ENCODE data around the gene BMPER. TPM values are rescaled to one million over a fixed set of nuclear protein-coding genes. Genes with fewer than 3 reads are reported as not detected.

Gene BMPER
- polyA plus RNA-seq, 12 donors = 4.8 to 11.0 (median 7.3) TPM; not detected in 2

GRCh38 chr7:33965183-33965744, 59.9 kb downstream of the BMPER start:
- DNase-seq = no peak

- DNase-seq = no peak
Measured at GRCh38 chr7:33968591-33968990, 63.3 kb downstream of the BMPER start.

DNA sequence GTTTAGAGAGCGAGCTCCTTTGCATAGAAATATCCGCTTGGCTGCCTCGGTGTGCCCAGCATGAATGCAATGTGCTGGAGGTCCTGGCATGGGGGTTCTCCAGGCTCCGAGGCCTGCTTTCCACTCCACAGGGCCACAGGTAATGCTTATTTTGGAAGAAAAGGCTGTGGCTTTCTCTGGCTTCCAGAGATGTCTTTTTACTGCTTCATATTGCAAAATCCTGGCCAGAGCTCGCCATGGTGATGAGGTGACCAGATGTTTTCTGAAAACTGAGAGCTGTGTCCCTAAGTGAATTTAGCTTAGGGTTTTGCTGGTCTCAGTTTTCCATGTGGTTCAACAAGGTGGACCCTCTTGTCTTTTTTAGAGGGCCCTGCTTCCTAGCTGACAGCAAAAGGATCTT, 65.2 kb downstream of the BMPER start:
- peak; percentile 60 for DNase-seq

DNA sequence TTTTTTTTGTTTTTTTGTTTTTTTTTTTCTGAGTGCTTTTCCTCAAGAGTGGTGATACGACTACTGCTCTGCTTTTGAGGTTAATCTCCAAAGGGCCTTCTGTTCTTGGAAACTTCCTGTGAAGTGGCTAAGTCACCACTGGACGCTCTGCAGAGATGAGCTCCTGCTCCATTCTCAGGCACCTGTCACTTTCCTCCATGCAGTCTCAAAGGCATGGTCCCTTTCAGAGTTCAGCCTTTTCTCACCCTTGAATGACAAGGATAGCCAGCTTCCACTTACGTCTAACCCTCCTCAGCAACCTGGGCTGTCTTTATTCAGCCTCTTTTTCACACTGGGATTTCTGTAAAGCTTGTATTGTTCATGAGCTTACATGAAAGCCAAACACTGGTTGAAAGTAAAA, 65.8 kb downstream of the BMPER start:
- no peak for DNase-seq

DNA sequence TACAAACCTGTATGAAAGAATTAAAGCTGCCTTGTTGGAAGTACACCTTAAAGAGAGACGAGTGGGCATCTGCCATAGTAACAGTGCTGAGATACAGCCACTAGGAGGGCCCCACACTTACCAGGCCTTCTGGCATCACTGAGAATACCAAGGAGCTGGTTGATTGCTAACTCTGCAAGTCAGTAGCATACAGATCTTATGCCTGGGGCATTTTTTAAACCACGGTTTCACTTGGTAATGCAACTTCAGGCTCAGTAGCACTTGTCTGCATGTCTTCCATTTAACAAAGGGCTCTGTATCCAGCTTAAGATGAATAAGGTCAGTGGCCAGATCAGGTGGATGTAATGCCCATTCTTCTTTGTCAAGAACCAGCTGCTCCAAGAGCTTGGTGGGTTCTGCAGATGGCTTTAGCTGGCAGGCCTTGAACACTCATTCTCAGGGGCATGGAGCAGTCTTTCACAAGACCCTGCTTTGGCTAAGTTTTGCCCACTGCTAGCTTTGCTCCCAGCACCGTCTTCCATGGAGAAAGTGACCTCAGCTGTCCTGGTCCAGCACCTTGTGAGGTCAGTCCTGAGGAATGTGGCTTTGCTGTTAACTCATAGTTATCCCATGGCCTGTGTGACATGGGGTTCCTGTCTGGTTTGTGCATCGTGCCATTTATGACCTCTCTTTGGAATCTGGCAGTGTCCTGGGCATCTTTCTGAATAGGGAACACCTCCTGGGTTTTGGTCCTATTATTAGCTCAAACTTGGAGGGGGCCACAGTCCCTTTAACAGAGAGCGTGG, 68.1 kb downstream of the BMPER start:
- no peak for DNase-seq

DNA sequence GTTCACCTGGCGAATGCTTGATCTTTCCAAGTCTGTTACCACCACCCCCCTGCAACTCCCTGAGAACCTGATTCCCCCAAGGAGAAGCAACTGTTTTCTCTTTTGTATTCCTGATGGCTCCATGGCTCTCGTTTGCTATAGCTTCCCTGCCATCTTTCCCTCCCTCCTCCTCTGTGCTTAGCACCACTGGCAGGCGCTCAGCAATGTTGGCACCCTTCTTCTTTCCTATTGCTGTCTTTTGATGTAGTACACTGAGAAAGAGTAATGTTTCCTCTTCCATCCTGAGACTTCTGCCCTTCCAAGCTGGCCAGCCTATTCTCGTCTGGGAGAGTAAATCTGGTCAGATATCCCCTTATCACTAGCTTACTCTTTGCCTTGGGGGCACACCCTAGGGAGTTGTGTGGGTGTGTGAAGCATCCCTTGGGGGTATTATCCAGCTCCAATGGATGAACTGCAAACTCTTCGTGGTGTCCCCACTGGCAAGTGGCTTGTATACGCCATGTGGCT, 74.0 kb downstream of the BMPER start:
- no peak for DNase-seq

- no peak for DNase-seq
Measured at GRCh38 chr7:33979807-33980355, 74.5 kb downstream of the BMPER start.

- DNase-seq = no peak
Measured at GRCh38 chr7:33981226-33981625, 75.9 kb downstream of the BMPER start.

GRCh38 chr7:33981671-33982424, 76.5 kb downstream of the BMPER start:
- no peak for DNase-seq

GRCh38 chr7:33982425-33982786, 77.1 kb downstream of the BMPER start:
- DNase-seq = no peak

GRCh38 chr7:33986451-33986850, 81.1 kb downstream of the BMPER start:
- no peak for DNase-seq

DNA sequence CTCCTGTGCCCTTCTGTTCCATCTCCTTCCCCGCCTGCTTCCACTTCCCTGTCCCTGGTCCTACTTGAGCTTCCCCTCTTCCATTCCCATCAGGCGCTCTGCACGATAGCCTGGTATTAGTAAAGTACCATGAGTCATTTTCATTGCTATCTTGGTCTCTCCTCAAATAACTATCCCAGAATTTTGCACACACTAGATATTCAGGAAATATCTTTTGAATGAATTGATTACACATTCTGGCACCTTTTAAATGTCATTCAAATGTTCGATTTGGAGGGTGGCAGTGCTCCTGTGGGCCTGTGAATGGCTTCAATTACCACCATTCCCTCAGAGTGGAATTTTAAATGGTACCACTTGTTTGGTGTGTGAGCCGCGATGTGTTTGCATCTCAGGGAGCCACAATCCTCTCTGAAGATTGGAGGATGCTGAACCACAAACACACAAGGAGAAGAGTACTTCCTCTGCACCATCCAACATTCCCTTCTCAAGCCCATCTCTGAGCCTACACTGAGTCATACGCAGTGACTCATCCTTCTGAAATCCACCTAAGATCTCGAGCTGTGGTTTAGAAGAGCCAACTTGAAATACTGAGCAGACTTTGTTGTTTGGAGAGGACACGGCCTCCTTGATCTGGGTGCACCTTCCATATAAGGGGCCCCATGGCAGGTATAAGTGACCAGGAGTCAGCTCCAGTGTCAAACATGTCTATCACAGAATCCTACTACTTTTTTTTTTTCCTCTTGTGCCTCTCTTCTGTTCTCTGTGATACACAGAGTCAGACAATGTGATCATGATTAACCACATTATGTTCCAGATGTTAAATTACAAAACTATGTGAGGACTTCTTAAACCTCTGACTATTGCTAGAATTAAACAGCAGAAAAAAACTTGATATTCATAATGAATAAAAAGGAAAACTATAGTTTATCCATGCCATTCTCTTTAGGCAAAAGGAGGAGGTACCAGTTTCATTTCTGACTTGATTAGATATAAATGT, 81.9 kb downstream of the BMPER start:
- no peak for DNase-seq

DNA sequence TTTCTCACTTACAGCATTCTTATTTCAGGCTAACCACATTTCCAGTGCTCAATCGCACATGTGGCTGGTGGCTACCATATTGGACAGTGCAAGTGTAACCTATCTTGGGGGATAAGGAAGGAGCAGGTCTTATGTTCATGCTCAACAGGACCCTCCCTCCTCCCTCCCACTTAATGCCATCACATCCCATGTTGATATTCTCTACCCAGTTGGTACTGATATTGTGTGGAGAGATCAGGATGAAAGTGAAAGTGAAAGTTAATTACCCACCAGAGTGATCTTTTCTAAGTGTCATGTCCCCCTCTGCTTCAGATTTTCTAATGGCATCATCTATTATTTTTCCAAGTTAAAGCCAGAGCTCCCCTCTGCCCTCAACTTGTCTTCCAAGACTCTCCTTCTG, 91.6 kb downstream of the BMPER start:
- DNase-seq = no peak

GRCh38 chr7:33998476-33998875, 93.1 kb downstream of the BMPER start:
- DNase-seq = no peak

DNA sequence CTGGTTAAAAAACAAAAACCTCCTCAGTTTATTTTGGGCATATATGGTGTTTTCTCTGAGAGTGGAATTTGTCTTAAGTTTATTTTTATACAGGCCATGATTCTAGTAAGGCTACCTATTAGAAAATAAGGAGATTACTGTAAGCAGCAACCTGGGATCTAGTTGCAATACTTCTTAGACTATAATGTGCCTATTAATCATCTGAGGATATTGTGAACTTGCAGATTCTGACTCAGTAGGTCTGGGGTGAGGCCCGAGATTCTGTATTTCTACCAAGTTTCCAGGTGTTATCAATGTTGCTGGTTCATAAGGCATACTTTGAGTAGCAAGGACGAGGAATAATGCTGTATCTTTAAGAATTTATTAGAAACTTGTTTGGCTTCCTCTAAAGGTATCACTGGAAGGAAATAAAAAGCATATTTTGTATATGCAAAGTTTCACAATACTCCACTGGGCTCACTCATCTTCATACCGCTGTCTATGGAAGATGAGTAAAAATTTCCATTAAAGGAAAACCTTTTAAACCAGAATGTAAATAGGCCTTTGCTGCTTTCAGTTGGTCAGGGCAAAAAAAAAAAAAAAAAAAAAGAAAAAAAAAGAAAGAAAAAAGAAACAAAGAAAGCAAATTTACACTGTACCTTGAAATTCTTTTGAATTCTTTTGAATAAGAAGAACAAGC, 105.8 kb downstream of the BMPER start:
- DNase-seq = peak; percentile 34

DNA sequence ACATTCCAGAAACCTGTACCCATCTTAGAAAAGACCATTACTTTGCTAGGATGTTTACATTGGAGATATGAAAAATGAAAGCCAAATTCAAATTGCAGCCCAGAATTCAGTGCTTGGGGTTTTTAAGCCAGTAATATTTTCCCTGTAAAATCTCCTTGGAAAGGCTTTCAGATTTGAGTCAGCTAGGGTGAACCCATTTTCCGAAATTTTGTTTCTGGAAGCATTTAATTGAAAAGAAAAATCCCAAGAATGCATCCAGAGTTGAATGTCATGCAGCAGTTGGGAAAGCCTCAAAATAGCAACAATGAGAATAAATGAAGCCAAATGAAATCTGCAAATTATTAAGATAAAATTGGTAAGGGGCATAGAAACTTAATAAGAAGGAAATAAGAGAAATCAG, 106.4 kb downstream of the BMPER start:
- peak; percentile 54 for DNase-seq

DNA sequence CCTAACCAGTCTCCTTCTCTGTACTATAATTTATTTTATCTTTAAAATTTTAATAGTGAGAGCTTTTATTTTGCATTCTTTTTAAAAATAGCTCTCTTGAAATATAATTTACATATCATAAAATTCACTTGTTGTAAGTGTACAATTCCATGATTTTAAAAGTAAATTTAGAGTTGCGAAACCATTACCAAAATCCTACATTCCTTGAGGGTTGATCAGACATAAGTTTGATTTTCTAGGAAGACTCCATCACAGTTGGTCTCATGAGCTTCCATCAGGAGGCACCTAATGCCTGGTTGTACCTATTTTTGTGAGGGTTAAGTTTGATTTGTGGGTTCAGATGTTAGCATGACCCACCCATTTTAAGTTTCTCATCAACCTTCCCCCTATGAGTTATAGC, 108.1 kb downstream of the BMPER start:
- DNase-seq = no peak

DNA sequence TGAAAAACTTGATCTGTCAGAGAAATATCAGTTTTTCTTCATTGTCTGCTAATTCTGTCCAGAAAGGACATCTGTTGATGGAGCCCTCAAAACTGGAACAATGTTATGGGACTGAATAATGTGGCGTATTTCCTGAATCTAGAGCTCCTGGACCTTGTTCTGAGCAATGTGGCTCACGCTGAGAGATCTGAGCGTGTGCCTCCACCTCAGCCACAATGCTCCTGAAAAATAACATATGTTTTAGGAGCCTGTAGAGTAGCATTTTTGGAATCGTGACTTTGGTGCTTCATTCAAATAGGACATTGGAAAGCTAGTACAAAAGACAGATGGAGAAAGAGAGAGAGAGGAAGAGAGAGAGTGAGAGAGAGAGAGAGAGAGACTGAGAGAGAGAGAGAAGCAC, 110.3 kb downstream of the BMPER start:
- no peak for DNase-seq

GRCh38 chr7:34016876-34017275, 111.5 kb downstream of the BMPER start:
- no peak for DNase-seq

DNA sequence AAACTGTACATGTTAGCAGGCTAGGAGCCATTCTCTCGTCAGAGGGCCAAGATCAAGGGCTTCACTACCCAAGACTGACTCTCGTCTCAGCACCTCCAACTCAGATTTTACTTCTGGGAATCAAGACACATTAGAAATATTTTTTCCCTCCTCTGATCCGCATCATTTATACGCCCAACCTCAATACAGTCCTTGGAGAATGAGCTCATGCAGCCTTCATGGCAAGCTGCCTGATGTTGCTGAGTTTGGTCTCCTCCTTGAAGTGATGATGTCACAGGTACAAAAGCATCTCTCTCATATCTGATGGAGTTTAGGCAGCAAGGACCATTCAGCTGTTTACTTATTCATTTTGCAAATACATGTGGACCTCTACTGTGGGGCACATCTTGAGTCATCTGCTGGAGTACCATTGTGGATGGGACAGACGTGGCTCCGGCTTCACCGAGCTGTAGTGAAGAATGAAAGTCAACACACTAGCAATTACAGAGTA, 114.0 kb downstream of the BMPER start:
- DNase-seq = peak; percentile 85

- no peak for DNase-seq
Measured at GRCh38 chr7:34022626-34023025, 117.3 kb downstream of the BMPER start.
